ENCODE results near the gene RNLS.
"Not testable (repeated sequence)": the region's sequence is repeated elsewhere in the genome, so short reads cannot be mapped to it uniquely, and the experiment has no call there.

Gene RNLS

GRCh38 chr10:88523739-88524400 lies 59.2 kb downstream of the RNLS start:
- no peak for DNase-seq (ENCODE audit: low spot score)

- no peak for DNase-seq (ENCODE audit: low spot score)
Measured at GRCh38 chr10:88522715-88523114, 60.4 kb downstream of the RNLS start.

- no peak for DNase-seq (ENCODE audit: low spot score)
Measured at GRCh38 chr10:88521791-88522190, 61.3 kb downstream of the RNLS start.

- no peak for DNase-seq (ENCODE audit: low spot score)
Measured at GRCh38 chr10:88515235-88515634, 67.9 kb downstream of the RNLS start.

GRCh38 chr10:88512599-88512998 lies 70.5 kb downstream of the RNLS start:
- DNase-seq (ENCODE audit: low spot score): no peak

- DNase-seq (ENCODE audit: low spot score): no peak
Measured at GRCh38 chr10:88508796-88509195, 74.3 kb downstream of the RNLS start.

GRCh38 chr10:88507826-88508453 lies 75.2 kb downstream of the RNLS start:
- no peak for DNase-seq (ENCODE audit: low spot score)

- DNase-seq (ENCODE audit: low spot score): no peak
Measured at GRCh38 chr10:88507404-88507803, 75.7 kb downstream of the RNLS start.

- no peak for DNase-seq (ENCODE audit: low spot score)
Measured at GRCh38 chr10:88505680-88506215, 77.4 kb downstream of the RNLS start.

GRCh38 chr10:88505265-88505664 lies 77.9 kb downstream of the RNLS start:
- no peak for DNase-seq (ENCODE audit: low spot score)

- DNase-seq (ENCODE audit: low spot score): no peak
Measured at GRCh38 chr10:88500656-88501055, 82.5 kb downstream of the RNLS start.

- no peak for DNase-seq (ENCODE audit: low spot score)
Measured at GRCh38 chr10:88499569-88500470, 83.3 kb downstream of the RNLS start.

GRCh38 chr10:88497913-88498312 lies 85.2 kb downstream of the RNLS start:
- no peak for DNase-seq (ENCODE audit: low spot score)

GRCh38 chr10:88494537-88494936 lies 88.6 kb downstream of the RNLS start:
- no peak for DNase-seq (ENCODE audit: low spot score)

- DNase-seq (ENCODE audit: low spot score): no peak
Measured at GRCh38 chr10:88493691-88494483, 89.2 kb downstream of the RNLS start.

- DNase-seq (ENCODE audit: low spot score): no peak
Measured at GRCh38 chr10:88491314-88491713, 91.8 kb downstream of the RNLS start.

- DNase-seq (ENCODE audit: low spot score): no peak
Measured at GRCh38 chr10:88490231-88490980, 92.7 kb downstream of the RNLS start.

GRCh38 chr10:88489107-88489506 lies 94.0 kb downstream of the RNLS start:
- DNase-seq (ENCODE audit: low spot score): no peak

- not testable (repeated sequence) for DNase-seq (ENCODE audit: low spot score)
Measured at GRCh38 chr10:88486816-88487215, 96.3 kb downstream of the RNLS start.

GRCh38 chr10:88482220-88482619 lies 100.9 kb downstream of the RNLS start:
- no peak for DNase-seq (ENCODE audit: low spot score)

GRCh38 chr10:88478256-88478655 lies 104.9 kb downstream of the RNLS start:
- no peak for DNase-seq (ENCODE audit: low spot score)

Measured in HuH-7.5 (cell line).